ENCODE measurements around the gene TRPV4. TPM values are rescaled to one million over a fixed set of nuclear protein-coding genes. Genes with fewer than 3 reads are reported as not detected.

Gene TRPV4
- total RNA-seq, 1 donor from 2014 or later, result 1.7 TPM

- no peak for DNase-seq (ENCODE audit: low read depth)
- no peak overlapping the region for H3K4me3 ChIP-seq (ENCODE audit: low read depth, low read length)
- peaks cover 8% of the 10 kb centered on the region for H3K27me3 ChIP-seq (ENCODE audit: control insufficient read depth, insufficient read depth, low read length)
- TF ChIP-seq, protein P1, sequence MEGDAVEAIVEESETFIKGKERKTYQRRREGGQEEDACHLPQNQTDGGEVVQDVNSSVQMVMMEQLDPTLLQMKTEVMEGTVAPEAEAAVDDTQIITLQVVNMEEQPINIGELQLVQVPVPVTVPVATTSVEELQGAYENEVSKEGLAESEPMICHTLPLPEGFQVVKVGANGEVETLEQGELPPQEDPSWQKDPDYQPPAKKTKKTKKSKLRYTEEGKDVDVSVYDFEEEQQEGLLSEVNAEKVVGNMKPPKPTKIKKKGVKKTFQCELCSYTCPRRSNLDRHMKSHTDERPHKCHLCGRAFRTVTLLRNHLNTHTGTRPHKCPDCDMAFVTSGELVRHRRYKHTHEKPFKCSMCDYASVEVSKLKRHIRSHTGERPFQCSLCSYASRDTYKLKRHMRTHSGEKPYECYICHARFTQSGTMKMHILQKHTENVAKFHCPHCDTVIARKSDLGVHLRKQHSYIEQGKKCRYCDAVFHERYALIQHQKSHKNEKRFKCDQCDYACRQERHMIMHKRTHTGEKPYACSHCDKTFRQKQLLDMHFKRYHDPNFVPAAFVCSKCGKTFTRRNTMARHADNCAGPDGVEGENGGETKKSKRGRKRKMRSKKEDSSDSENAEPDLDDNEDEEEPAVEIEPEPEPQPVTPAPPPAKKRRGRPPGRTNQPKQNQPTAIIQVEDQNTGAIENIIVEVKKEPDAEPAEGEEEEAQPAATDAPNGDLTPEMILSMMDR (IDR thresholded peaks at IDR 0.05; ENCODE audit: insufficient read depth, low read length, poor library complexity, severe bottlenecking), result no peak
- H3K36me3 ChIP-seq (ENCODE audit: control insufficient read depth, insufficient read depth, low read length), result no peaks in the 10 kb centered on the region
These were observed 71.0 kb downstream of the TRPV4 start for GRCh38 chr12:109762071-109762672.

DNA sequence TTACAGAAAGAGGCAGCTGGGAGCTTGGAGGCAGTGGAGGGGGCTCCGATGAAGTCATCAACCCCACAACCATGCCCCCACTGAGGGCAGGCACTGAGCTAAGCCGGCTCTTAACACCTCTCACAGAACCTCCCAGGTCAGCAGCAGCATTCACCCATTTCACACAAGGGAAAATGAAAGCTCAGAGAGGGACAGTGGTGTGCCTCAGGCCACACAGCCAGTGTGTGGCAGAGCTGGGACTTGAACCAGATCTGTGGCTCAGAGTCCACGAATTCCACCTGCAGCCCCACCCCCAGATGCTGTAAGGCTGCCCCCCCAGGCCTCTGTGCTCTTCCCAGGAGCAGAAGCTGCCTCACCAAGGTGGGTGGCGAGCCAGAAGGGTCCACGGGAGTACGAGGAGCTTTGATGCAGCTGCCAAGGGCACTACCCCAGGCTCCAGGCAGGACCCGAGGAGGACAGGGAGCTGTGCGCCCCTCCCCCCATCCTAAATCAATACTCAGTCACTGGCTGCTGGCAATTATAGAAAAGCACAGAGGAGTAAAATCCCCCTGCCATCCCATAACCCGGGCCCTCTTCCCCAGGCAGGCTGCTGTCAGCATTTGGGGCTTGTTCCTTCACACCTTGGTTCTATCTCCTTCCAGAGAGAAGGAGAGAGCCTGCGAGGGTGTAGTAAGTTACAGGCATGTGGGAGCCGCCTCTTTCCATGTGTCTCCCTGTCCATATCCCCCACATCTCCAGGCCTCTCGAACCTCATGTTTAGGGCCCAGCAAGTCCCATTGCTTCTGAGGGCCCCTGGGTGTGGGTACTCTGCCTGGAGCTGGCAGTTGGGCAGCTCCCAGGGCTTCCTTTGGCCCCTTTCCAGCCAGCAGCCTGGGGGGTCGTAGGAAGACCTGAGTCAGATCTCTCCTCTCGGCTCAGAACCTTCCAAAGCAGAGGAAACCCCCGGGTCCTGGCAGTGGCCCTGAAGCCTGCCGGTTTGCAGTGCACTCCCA is 72.0 kb downstream of the TRPV4 start:
- DNase-seq (ENCODE audit: low read depth), result no peak
- peaks cover 8% of the 10 kb centered on the region for H3K27me3 ChIP-seq (ENCODE audit: control insufficient read depth, insufficient read depth, low read length)

DNA sequence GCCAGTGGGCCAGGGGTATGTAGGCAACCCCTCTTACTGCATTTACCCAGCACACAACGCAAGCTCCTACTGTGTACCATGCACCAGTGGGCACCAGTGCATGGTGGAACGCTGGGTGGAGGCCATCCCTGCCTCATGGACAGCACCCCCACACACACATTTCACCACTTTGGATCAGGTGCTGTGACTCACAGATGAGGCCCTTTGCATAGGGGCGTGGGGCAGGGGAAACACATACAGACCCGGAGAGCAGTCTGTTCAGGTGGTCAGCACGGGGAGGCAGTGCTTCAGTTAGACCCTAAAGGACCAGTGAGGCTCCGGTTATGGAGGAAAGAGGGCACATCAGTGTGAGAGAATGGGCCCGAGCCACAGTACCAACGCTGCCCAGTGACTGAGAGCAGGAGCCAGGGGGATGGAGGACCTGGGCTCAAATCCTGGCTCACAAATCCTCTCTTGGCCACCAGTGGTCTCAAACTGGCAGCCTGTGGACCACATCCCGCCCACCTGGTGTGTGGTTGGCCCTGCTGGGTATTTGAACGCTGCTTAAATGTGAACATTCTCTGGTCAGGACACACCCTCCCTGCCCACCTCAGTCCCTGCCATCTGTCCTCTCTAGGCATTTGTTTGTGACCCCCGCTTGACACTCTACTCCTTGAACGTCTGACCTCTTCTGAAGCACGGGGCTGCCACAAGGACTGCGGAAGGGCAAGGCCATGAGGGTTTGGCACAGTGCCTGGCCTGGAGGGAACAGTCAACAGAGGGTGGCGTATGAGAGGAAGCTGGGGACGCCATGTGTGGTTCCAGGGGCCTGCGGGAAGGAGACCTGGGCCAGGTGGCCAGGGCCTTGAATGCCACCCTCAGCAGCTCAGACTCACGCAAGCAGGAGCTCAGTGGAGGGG is 72.9 kb downstream of the TRPV4 start:
- DNase-seq (ENCODE audit: low read depth), result no peak
- no peaks in the 10 kb centered on the region for H3K36me3 ChIP-seq (ENCODE audit: control insufficient read depth, insufficient read depth, low read length)
- no peak overlapping the region for H3K4me3 ChIP-seq (ENCODE audit: low read depth, low read length)
- TF ChIP-seq, protein P1 (IDR thresholded peaks at IDR 0.05; ENCODE audit: insufficient read depth, low read length, poor library complexity, severe bottlenecking), result no peak
- H3K27me3 ChIP-seq (ENCODE audit: control insufficient read depth, insufficient read depth, low read length), result peaks cover 8% of the 10 kb centered on the region

More for the DNA sequence above, 72.0 kb downstream of the TRPV4 start:
- TF ChIP-seq, protein P1 (IDR thresholded peaks at IDR 0.05; ENCODE audit: insufficient read depth, low read length, poor library complexity, severe bottlenecking), result no peak
- no peak overlapping the region for H3K4me3 ChIP-seq (ENCODE audit: low read depth, low read length)
- no peaks in the 10 kb centered on the region for H3K36me3 ChIP-seq (ENCODE audit: control insufficient read depth, insufficient read depth, low read length)

GRCh38 chr12:109759595-109759994 is 73.6 kb downstream of the TRPV4 start:
- no peak overlapping the region for H3K4me3 ChIP-seq (ENCODE audit: low read depth, low read length)
- H3K27me3 ChIP-seq (ENCODE audit: control insufficient read depth, insufficient read depth, low read length), result peaks cover 4% of the 10 kb centered on the region
- no peaks in the 10 kb centered on the region for H3K36me3 ChIP-seq (ENCODE audit: control insufficient read depth, insufficient read depth, low read length)
- no peak for DNase-seq (ENCODE audit: low read depth)
- TF ChIP-seq, protein P1 (IDR thresholded peaks at IDR 0.05; ENCODE audit: insufficient read depth, low read length, poor library complexity, severe bottlenecking), result no peak

GRCh38 chr12:109758426-109759420 is 74.5 kb downstream of the TRPV4 start:
- Histone ChIP-seq H3K4me3 (ENCODE audit: low read depth, low read length) (no peak overlapping the region), H3K36me3 (ENCODE audit: control insufficient read depth, insufficient read depth, low read length) (no peaks in the 10 kb centered on the region), H3K27me3 (ENCODE audit: control insufficient read depth, insufficient read depth, low read length) (peaks cover 4% of the 10 kb centered on the region)
- DNase-seq (ENCODE audit: low read depth), result no peak
- TF ChIP-seq, protein P1 (IDR thresholded peaks at IDR 0.05; ENCODE audit: insufficient read depth, low read length, poor library complexity, severe bottlenecking), result no peak

Data from kidney epithelial cell (primary cell).